ENCODE results near the gene CAMSAP2. TPM values are rescaled to one million over a fixed set of nuclear protein-coding genes. Genes with fewer than 3 reads are reported as not detected.

Gene CAMSAP2
- total RNA-seq, 4 donors from 2014 or later, result 9.2 to 27.5 (median 19.7) TPM

DNA sequence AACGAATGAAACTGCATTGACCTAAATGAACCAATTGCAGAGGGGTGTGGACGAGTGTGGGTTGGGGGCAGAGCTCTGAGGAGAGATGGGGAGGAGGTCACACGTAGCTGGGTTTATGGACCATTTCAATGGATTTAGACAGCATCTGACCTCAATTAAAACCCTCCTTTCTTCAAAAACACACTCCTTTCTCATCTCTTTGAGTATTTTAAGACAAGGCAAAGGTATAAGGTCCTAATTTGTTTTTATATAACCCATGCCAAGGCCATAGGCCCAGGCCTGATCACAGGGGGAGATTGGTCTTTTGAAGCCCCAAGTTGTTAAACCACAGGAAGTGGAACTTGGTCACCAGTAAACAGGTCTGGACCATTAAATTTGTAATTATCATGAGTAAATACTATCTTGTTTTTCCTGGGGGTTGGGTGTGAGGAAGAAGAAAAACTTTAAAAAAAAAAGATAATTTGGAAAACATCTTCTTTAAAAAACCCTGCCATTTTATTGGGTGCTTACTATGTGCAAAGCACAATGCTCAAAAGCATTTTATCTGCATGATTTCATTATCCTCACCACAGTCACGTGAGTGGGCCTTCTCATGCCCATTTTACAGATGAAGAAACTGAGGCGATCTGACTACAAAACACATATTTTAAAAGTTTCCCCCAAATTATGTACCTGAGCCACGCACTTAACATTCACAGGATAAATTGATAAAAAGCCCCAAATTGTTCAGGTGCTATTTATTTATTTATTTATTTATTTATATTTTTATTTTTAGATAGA, 147.1 kb downstream of the CAMSAP2 start:
- Histone ChIP-seq H3K9me3 (no peaks in the 10 kb centered on the region), H3K4me3 (no peak overlapping the region), H3K27ac (no peak overlapping the region), H3K36me3 (no peaks in the 10 kb centered on the region), H3K27me3 (peaks cover 0 to 28% (median 0%) of the 10 kb centered on the region in 4 donors), H3K4me1 (peaks cover 3 to 20% (median 7%) of the 10 kb centered on the region in 3 donors)
- TF ChIP-seq CTCF (IDR thresholded peaks at IDR 0.05), result no peak
- no peak for TF ChIP-seq POLR2A (IDR thresholded peaks at IDR 0.05)
- intact Hi-C loops (cut with DNase I), result loop anchor here (10.0 kb wide), 1 partner anchor 79 kb away; no protein-coding TSS in a partner anchor
- DNase-seq, result no peak
- 81 to 89% methylated on average over 6 of the region's 6 CpGs for WGBS, 2 donors

DNA sequence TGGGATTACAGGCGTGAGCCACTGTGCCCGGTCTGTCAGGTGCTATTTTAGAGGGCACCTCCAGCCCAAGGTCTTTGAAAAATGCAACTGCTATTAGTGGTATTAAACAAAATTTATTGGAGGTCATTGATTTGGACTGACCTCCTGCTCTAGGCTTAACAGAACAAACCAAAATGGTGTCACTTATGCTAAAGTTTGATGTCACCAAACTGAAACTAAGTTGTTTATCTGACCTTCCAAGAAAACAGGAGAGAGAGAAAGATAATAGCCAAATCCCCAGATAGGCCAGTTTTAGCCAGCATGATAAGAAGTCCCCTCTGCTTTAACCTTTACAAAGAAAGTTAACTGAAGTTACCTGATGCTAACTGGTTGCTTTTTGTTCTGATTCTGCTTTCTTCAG, 147.9 kb downstream of the CAMSAP2 start:
- TF ChIP-seq POLR2A (IDR thresholded peaks at IDR 0.05) (no peak), CTCF (IDR thresholded peaks at IDR 0.05) (no peak)
- Histone ChIP-seq H3K9me3 (no peaks in the 10 kb centered on the region), H3K27me3 (peaks cover 0 to 35% (median 0%) of the 10 kb centered on the region in 4 donors), H3K4me3 (no peak overlapping the region), H3K36me3 (no peaks in the 10 kb centered on the region), H3K4me1 (peaks cover 11 to 28% (median 12%) of the 10 kb centered on the region in 3 donors), H3K27ac (peak overlapping the region in 1 of 4 donors; percentile 48)
- no peak for DNase-seq
- 100% methylated on average over 2 of the region's 2 CpGs for WGBS, 2 donors
- intact Hi-C loops (cut with DNase I), result loop anchor here (10.0 kb wide), 1 partner anchor 78 kb away; no protein-coding TSS in a partner anchor

GRCh38 chr1:200887036-200887435, 148.3 kb downstream of the CAMSAP2 start:
- no peaks in the 10 kb centered on the region for H3K36me3 ChIP-seq
- peak overlapping the region in 1 of 4 donors; percentile 48 for H3K27ac ChIP-seq
- WGBS, 2 donors, result 30 to 59% methylated on average over 8 to 10 of the region's 11 CpGs
- H3K4me1 ChIP-seq, result peaks cover 12 to 32% (median 16%) of the 10 kb centered on the region in 3 donors
- no peak for DNase-seq
- no peak for TF ChIP-seq POLR2A (IDR thresholded peaks at IDR 0.05)
- no peak for TF ChIP-seq CTCF (IDR thresholded peaks at IDR 0.05)
- no peaks in the 10 kb centered on the region for H3K9me3 ChIP-seq
- intact Hi-C loops (cut with DNase I), result loop anchor here (10.0 kb wide), 1 partner anchor 78 kb away; no protein-coding TSS in a partner anchor
- peaks cover 0 to 40% (median 0%) of the 10 kb centered on the region in 4 donors for H3K27me3 ChIP-seq
- H3K4me3 ChIP-seq, result peak overlapping the region in 1 of 4 donors; percentile 27

GRCh38 chr1:200887772-200888348, 149.2 kb downstream of the CAMSAP2 start:
- DNase-seq, result no peak
- Histone ChIP-seq H3K9me3 (no peaks in the 10 kb centered on the region), H3K36me3 (no peaks in the 10 kb centered on the region), H3K27me3 (peaks cover 0 to 47% (median 0%) of the 10 kb centered on the region in 4 donors), H3K27ac (peak overlapping the region in 1 of 4 donors; percentile 48), H3K4me3 (peak overlapping the region in 2 of 4 donors; percentile 27 to 30), H3K4me1 (peaks cover 12 to 40% (median 16%) of the 10 kb centered on the region in 3 donors)
- intact Hi-C loops (cut with DNase I), result loop anchor here (10.0 kb wide), 1 partner anchor 77 kb away; no protein-coding TSS in a partner anchor
- 74 to 79% methylated on average over 5 to 7 of the region's 9 CpGs for WGBS, 2 donors
- no peak for TF ChIP-seq CTCF (IDR thresholded peaks at IDR 0.05)
- no peak for TF ChIP-seq POLR2A (IDR thresholded peaks at IDR 0.05)

All from esophagus squamous epithelium (tissue), 5 donors.